ENCODE data around the gene LRRC75B. TPM values are rescaled to one million over a fixed set of nuclear protein-coding genes. Genes with fewer than 3 reads are reported as not detected.

The LRRC75B gene
- total and polyA plus RNA-seq, 2 of the 13 experiments (the other 11 are each of a cell fraction or from before 2014, with no cell fraction given): 11.8 to 34.8 TPM

DNA sequence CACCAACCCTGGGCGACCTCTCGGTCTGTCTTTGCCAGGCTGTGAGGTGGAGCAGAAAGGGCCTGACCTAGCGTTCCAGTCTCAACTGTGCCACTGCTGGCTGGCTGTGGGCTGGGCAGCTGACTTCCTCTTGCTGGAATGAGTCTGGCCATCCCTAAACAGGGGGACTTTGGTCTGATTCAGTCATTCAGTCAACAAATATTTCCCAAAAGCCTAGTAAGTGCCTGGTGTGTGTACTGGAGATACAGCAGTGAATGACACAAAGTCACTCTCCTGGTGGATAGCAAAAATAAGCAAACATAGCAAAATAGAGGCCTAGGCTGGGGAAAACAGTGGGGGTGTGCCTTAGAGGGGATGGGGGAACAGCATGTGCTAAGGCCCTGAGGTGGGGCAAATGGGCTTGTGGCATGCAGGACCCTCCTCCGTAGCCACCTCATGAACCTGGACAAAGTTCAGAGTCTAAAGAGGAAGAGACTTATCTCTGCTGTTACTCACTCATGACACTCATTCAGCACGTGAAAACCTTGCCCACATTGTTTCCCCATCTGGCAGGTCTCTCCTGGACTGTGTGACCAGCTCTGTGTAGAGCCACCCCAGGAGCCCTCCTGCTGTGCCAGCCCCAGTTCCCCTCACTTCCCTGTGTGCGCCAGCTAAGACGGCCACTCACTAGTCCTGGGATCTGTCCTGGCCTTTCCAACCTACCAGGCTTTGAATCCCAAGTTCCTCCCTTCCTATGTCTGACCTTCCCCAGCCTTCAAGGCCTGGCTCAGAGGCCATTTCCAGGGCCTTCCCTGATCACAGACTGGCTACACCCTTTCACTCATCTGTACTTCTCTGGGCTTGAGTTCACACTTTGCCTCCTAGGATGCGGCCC is 42.6 kb downstream of the LRRC75B start (continued):
- TF ChIP-seq, protein P1, sequence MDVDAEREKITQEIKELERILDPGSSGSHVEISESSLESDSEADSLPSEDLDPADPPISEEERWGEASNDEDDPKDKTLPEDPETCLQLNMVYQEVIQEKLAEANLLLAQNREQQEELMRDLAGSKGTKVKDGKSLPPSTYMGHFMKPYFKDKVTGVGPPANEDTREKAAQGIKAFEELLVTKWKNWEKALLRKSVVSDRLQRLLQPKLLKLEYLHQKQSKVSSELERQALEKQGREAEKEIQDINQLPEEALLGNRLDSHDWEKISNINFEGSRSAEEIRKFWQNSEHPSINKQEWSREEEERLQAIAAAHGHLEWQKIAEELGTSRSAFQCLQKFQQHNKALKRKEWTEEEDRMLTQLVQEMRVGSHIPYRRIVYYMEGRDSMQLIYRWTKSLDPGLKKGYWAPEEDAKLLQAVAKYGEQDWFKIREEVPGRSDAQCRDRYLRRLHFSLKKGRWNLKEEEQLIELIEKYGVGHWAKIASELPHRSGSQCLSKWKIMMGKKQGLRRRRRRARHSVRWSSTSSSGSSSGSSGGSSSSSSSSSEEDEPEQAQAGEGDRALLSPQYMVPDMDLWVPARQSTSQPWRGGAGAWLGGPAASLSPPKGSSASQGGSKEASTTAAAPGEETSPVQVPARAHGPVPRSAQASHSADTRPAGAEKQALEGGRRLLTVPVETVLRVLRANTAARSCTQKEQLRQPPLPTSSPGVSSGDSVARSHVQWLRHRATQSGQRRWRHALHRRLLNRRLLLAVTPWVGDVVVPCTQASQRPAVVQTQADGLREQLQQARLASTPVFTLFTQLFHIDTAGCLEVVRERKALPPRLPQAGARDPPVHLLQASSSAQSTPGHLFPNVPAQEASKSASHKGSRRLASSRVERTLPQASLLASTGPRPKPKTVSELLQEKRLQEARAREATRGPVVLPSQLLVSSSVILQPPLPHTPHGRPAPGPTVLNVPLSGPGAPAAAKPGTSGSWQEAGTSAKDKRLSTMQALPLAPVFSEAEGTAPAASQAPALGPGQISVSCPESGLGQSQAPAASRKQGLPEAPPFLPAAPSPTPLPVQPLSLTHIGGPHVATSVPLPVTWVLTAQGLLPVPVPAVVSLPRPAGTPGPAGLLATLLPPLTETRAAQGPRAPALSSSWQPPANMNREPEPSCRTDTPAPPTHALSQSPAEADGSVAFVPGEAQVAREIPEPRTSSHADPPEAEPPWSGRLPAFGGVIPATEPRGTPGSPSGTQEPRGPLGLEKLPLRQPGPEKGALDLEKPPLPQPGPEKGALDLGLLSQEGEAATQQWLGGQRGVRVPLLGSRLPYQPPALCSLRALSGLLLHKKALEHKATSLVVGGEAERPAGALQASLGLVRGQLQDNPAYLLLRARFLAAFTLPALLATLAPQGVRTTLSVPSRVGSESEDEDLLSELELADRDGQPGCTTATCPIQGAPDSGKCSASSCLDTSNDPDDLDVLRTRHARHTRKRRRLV (CRISPR knock-in tag; IDR thresholded peaks at IDR 0.05): peak; percentile 95
- TF ChIP-seq PRMT3 (CRISPR knock-in tag; IDR thresholded peaks at IDR 0.05; ENCODE audit: borderline replicate concordance, low read depth): 0 out of 2 replicates have a peak, but pooled peaks have one; percentile 41
- TF ChIP-seq ZNF747 (CRISPR knock-in tag; IDR thresholded peaks at IDR 0.05; ENCODE audit: borderline replicate concordance): no peak
- TF ChIP-seq ARHGAP35 (CRISPR knock-in tag; IDR thresholded peaks at IDR 0.05; ENCODE audit: borderline replicate concordance): no peak
- no peak for TF ChIP-seq AGO1 (IDR thresholded peaks at IDR 0.05; ENCODE audit: low read depth, low read length, poor library complexity, severe bottlenecking)
- TF ChIP-seq ZNF616 (CRISPR knock-in tag; IDR thresholded peaks at IDR 0.05; ENCODE audit: low read depth): no peak
- peak; percentile 80 for TF ChIP-seq NFIC (IDR thresholded peaks at IDR 0.05; ENCODE audit: low read length)
- peak; percentile 69; the same call in 1 of the 2 replicates for TF ChIP-seq ZNF776 (CRISPR knock-in tag; IDR thresholded peaks at IDR 0.05)
- TF ChIP-seq IRF2 (CRISPR knock-in tag; IDR thresholded peaks at IDR 0.05): peak; percentile 80; the same call in 1 of the 2 replicates
- peak; percentile 88 for TF ChIP-seq SOX13 (IDR thresholded peaks at IDR 0.05)
- peak in 1 of 2 experiments; percentile 90; a peak in 2 of 4 replicates for TF ChIP-seq SOX13 (CRISPR knock-in tag; conservative IDR thresholded peaks at IDR 0.05 in 1 of 2, IDR thresholded peaks at IDR 0.05 in 1 of 2)
- TF ChIP-seq, protein P2, sequence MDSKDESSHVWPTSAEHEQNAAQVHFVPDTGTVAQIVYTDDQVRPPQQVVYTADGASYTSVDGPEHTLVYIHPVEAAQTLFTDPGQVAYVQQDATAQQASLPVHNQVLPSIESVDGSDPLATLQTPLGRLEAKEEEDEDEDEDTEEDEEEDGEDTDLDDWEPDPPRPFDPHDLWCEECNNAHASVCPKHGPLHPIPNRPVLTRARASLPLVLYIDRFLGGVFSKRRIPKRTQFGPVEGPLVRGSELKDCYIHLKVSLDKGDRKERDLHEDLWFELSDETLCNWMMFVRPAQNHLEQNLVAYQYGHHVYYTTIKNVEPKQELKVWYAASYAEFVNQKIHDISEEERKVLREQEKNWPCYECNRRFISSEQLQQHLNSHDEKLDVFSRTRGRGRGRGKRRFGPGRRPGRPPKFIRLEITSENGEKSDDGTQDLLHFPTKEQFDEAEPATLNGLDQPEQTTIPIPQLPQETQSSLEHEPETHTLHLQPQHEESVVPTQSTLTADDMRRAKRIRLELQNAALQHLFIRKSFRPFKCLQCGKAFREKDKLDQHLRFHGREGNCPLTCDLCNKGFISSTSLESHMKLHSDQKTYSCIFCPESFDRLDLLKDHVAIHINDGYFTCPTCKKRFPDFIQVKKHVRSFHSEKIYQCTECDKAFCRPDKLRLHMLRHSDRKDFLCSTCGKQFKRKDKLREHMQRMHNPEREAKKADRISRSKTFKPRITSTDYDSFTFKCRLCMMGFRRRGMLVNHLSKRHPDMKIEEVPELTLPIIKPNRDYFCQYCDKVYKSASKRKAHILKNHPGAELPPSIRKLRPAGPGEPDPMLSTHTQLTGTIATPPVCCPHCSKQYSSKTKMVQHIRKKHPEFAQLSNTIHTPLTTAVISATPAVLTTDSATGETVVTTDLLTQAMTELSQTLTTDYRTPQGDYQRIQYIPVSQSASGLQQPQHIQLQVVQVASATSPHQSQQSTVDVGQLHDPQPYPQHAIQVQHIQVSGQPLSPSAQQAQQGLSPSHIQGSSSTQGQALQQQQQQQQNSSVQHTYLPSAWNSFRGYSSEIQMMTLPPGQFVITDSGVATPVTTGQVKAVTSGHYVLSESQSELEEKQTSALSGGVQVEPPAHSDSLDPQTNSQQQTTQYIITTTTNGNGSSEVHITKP (CRISPR knock-in tag; IDR thresholded peaks at IDR 0.05; ENCODE audit: low read depth): 0 out of 2 replicates have a peak, but pooled peaks have one; percentile 64
- no peak for TF ChIP-seq MAFG (CRISPR knock-in tag; IDR thresholded peaks at IDR 0.05)
- no peak; the same call in 1 of the 2 replicates for TF ChIP-seq RBAK (CRISPR knock-in tag; IDR thresholded peaks at IDR 0.05)
- TF ChIP-seq ZNF703 (CRISPR knock-in tag; IDR thresholded peaks at IDR 0.05; ENCODE audit: borderline replicate concordance): no peak
- TF ChIP-seq, protein P3, sequence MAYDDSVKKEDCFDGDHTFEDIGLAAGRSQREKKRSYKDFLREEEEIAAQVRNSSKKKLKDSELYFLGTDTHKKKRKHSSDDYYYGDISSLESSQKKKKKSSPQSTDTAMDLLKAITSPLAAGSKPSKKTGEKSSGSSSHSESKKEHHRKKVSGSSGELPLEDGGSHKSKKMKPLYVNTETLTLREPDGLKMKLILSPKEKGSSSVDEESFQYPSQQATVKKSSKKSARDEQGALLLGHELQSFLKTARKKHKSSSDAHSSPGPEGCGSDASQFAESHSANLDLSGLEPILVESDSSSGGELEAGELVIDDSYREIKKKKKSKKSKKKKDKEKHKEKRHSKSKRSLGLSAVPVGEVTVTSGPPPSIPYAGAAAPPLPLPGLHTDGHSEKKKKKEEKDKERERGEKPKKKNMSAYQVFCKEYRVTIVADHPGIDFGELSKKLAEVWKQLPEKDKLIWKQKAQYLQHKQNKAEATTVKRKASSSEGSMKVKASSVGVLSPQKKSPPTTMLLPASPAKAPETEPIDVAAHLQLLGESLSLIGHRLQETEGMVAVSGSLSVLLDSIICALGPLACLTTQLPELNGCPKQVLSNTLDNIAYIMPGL (CRISPR knock-in tag; IDR thresholded peaks at IDR 0.05; ENCODE audit: borderline replicate concordance in 1 of 2, low read depth in 1 of 2): peak; percentile 67 to 75; a peak in 3 of 4 replicates
- TF ChIP-seq SRY (CRISPR knock-in tag; IDR thresholded peaks at IDR 0.05): no peak

Data from HepG2 (cell line).